ACC112 (cell line): ENCODE results near the gene FCER2.

Experiments
- H2AFZ ChIP-seq: fragments of 200-600 bp; sonication (generic); one replicate; pipeline ENCODE4 v1.6.0; 2017; ENCODE audit warnings: antibody characterized with exemption, low read length; ENCODE audit not compliant: unreplicated experiment
- H3K27ac ChIP-seq: fragments of 200-600 bp; sonication (generic); 2 replicates; pipeline ENCODE4 v1.5.1; 2014; ENCODE audit warnings: low read depth, mild to moderate bottlenecking, antibody characterized with exemption, low read length, moderate library complexity
- H3K27me3 ChIP-seq: fragments of 200-600 bp; sonication (generic); 2 replicates; pipeline ENCODE4 v1.6.1; 2014; ENCODE audit warnings: mild to moderate bottlenecking, antibody characterized with exemption, low read length, moderate library complexity, mixed read lengths; ENCODE audit not compliant: insufficient read depth
- H3K36me3 ChIP-seq: fragments of 200-600 bp; sonication (generic); 2 replicates; pipeline ENCODE4 v1.6.1; 2016; ENCODE audit warnings: mild to moderate bottlenecking, antibody characterized with exemption, low read length, moderate library complexity, mixed read lengths; ENCODE audit not compliant: insufficient read depth
- H3K4me1 ChIP-seq: fragments of 200-600 bp; sonication (generic); one replicate; pipeline ENCODE4 v1.6.1; 2016; ENCODE audit warnings: low read length, mixed read lengths; ENCODE audit not compliant: insufficient read depth, unreplicated experiment, control insufficient read depth
- H3K4me3 ChIP-seq: fragments of 200-600 bp; sonication (generic); 2 replicates; pipeline ENCODE4 v1.5.1; 2014; ENCODE audit warnings: mild to moderate bottlenecking, low read depth, low read length
- H3K79me2 ChIP-seq: fragments of 200-600 bp; sonication (generic); one replicate; pipeline ENCODE4 v1.6.0; 2016; ENCODE audit warnings: low read length; ENCODE audit not compliant: control insufficient read depth, unreplicated experiment, insufficient read depth

FCER2 gene

DNA sequence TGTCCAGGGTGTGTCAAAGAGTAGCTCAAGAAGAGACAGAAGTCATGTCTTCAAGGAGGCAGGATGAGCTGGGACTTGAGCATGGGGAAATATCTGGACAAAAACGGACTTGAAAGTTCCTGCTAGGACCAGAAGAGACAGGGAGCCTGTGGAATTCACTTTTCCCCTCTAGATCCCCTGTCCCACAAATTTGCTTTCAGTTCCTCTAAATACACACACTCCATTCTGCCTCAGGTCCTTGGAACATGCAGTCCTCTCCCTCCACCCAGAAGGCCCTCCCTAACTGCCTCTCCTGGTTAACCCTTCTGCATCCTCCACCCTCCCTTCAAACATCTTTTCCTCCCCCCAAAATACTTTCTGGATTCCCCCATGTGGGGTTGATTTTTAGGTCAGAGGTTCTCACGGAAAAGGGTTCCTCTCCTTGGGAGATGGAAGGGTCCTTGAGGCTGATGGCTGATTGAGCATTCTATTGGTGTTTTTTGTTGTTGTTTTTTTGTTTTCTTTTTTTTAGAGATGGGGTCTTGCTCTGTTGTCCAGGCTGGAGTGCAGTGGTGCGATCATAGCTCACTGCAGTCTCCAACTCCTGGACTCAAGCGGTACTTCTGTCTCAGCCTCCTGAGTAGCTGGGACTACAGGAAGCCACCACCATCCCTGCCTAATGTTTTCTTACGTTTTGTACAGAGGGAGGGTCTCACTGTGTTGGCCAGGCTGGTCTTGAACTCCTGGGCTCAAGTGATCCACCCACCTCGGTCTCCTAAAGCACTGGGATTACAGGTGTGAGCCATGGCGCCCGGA lies 40.0 kb downstream of the FCER2 start:
- H3K27ac ChIP-seq = no peak overlapping the region
- no peak overlapping the region for H3K4me3 ChIP-seq
- no peaks in the 10 kb centered on the region for H3K4me1 ChIP-seq
- H3K36me3 ChIP-seq = no peaks in the 10 kb centered on the region
- H3K27me3 ChIP-seq = peaks cover 11% of the 10 kb centered on the region; the same call in 1 of the 2 replicates
- no peaks in the 10 kb centered on the region for H3K79me2 ChIP-seq
- H2AFZ ChIP-seq = no peak overlapping the region

DNA sequence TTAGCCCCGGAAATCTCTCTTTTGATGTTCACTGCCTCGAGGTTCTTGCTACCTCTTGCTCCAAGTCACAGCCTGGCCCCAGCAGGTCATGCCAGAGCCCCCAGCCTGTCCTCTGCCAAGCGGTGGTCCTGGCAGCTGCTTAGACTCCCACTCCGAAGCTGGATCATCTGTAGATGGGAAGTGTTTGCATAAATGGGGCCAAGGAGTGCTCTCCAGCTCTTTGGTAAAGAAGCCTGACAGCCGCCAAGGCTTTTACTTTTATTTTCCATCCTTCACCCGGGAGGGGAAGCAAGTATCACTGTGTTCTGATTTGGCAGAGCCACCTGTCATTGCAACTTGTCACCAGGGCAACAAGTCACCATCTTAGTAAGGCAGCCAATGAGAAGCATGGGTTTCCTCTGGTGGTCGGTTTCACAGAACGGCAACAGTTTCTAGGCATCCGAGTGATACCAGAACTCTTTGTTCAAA lies 43.7 kb downstream of the FCER2 start:
- Histone ChIP-seq H3K36me3 (no peaks in the 10 kb centered on the region), H3K79me2 (no peaks in the 10 kb centered on the region), H3K27ac (no peak overlapping the region), H3K27me3 (peaks cover 11% of the 10 kb centered on the region; the same call in 1 of the 2 replicates), H2AFZ (no peak overlapping the region), H3K4me1 (no peaks in the 10 kb centered on the region), H3K4me3 (no peak overlapping the region)

DNA sequence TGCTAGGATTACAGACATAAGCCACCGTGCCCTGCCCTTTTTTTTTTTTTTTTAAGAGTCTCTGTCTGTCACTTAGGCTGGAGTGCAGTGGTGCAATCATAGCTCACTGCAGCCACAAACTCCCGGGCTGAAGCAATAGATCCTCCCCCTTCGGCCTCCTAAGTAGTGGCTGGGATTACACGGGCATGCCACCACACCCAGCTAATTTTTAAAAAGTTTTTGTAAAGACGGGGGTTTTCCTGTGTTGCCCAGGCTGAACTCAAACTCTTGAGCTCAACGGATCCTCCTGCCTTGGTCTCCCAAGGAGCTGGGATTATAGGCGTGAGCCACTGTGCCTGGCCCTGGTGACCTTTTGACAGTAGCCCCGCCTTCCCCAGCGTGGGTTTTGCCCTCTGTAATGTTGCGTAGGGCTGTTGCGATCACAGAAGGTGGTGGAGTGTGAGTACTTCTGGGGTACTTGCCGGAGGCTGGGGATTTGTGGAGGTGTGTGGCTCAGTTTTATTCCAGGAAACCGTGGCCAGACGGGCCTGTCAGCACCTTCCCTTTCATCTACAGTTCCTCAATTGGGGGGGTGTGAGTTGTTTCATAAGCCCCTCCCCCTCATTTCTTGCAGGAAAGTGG lies 44.7 kb downstream of the FCER2 start:
- Histone ChIP-seq H3K36me3 (no peaks in the 10 kb centered on the region), H2AFZ (no peak overlapping the region), H3K79me2 (no peaks in the 10 kb centered on the region), H3K27me3 (peaks cover 11% of the 10 kb centered on the region; the same call in 1 of the 2 replicates), H3K4me1 (no peaks in the 10 kb centered on the region), H3K27ac (no peak overlapping the region), H3K4me3 (no peak overlapping the region)

DNA sequence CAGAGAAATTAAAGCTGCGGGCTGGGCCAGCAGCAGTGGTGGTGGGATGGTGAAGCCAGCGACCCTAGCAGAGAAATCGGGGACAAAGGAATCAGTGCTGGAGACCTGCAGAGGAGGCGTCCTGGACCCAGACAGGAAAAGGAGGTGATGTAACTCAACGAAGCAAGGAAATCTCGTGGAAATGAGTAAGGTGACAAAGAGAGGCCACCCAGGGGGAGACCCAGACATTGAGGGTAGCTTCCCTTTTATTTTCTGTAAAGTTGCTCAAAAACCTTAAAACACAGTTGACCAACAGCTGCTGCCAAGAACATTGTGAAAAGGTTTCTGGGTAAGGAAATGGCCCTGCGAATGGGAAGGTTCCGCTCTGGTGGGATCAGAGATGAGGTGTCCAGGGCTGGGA lies 46.4 kb downstream of the FCER2 start:
- no peaks in the 10 kb centered on the region for H3K27me3 ChIP-seq
- H2AFZ ChIP-seq = no peak overlapping the region
- H3K4me1 ChIP-seq = no peaks in the 10 kb centered on the region
- H3K4me3 ChIP-seq = no peak overlapping the region
- no peaks in the 10 kb centered on the region for H3K79me2 ChIP-seq
- no peak overlapping the region for H3K27ac ChIP-seq
- no peaks in the 10 kb centered on the region for H3K36me3 ChIP-seq

DNA sequence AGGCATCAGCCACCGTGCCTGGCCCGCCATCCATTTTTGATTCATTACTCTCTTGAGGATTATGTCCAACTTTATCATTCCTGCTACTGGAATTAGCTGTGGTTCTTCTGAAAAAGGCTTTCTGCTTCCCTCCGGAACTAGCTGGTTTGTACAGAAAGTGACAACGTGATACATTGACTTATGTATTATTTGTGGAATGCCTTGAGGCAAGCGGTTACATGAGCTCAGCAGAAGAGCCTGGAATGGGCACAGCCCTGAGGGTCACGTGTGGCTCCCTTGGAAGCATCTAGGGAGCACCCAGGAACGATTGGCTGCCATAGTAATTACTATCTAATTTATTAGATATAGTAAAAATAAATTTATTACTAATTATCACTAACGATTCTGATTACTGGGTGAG lies 47.5 kb downstream of the FCER2 start:
- Histone ChIP-seq H3K4me3 (no peak overlapping the region), H2AFZ (no peak overlapping the region), H3K27me3 (no peaks in the 10 kb centered on the region), H3K79me2 (no peaks in the 10 kb centered on the region), H3K27ac (no peak overlapping the region), H3K4me1 (no peaks in the 10 kb centered on the region), H3K36me3 (no peaks in the 10 kb centered on the region)

DNA sequence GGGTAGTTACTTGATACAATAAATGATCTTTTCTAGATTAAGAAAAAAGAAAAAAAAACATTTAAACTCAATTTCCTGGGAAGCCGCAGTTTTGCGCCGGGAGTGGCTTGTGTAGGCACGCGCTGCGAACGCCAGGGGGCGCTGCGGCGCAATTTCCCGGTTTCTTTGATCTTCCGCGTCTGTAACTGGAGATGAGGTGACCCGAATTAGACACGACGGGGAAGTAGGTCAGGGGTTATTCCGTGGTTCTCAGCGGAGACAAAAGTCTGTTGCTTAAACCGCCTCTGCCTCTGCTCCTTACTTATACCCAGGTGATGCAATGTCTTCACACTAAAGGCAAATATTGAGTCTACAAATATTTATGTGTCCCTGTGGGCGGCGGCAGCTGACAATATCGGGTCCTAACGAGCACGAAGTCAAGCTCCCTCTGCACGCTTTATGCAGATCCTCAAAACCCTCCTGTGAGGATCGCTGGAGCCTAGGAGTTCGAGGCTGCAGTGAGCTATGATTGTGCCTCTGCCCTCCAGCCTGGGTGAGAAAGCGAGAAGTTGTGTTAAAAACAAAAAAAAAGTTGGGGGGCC lies 49.8 kb downstream of the FCER2 start:
- no peak overlapping the region for H2AFZ ChIP-seq
- no peaks in the 10 kb centered on the region for H3K4me1 ChIP-seq
- no peaks in the 10 kb centered on the region for H3K36me3 ChIP-seq
- H3K27me3 ChIP-seq = no peaks in the 10 kb centered on the region
- H3K4me3 ChIP-seq = peak overlapping the region; percentile 60
- H3K79me2 ChIP-seq = no peaks in the 10 kb centered on the region
- no peak overlapping the region for H3K27ac ChIP-seq

DNA sequence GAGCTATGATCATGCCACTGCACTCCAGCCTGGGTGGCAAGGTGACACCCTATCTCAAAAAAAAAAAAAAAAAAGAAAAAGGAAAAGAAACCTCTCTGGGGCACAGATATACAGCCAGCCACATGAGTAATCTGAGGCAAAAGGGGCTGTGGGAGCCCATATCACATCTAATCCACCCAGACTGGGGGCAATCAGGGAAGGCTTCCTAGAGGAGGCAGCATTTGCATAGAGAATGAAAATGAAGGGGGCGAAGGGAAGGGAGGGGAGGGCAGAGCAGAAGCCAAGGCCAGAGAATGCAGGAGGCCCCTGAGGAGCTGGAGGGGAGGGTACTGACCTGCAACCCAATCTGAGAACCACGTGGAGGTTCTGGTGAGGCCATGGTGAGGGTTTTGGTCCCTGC lies 51.8 kb downstream of the FCER2 start:
- H3K79me2 ChIP-seq = no peaks in the 10 kb centered on the region
- no peak overlapping the region for H2AFZ ChIP-seq
- no peaks in the 10 kb centered on the region for H3K27me3 ChIP-seq
- H3K36me3 ChIP-seq = no peaks in the 10 kb centered on the region
- no peak overlapping the region for H3K4me3 ChIP-seq
- H3K4me1 ChIP-seq = no peaks in the 10 kb centered on the region
- H3K27ac ChIP-seq = no peak overlapping the region

DNA sequence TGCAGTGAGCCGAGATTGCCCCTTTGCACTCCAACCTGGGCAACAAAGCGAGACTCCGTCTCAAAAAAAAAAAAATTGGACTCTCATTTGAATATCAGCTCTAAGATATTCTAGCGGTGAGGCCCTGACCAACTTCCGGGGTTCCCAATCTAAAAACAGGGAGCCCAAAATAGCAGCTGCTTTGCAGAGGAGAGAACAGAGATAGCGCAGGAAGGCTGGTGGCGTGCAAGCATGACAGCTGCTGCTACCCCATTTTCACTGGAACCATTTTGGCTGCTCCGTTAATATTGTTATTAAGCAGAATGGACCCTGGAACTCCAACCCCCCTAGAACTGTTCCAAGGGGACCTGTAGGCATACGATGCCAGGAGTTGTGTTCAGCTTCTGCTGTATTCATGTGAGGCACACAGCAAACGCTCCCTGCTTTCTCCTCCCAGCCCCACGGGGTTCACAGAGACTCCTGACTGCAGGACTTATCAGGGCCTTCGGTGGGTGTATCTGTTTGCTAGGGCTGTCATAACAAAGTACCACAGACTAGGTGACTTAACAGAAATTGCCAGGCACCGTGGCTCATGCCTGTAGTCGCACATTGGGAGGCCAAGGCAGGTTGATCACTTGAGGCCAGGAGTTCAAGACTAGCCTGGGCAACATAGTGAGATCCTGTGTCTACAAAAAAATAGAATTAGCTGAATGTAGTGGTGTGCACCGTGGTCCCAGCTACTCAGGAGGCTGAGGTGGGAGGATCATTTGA lies 53.5 kb downstream of the FCER2 start:
- no peak overlapping the region for H2AFZ ChIP-seq
- no peaks in the 10 kb centered on the region for H3K79me2 ChIP-seq
- no peaks in the 10 kb centered on the region for H3K27me3 ChIP-seq
- H3K27ac ChIP-seq = no peak overlapping the region
- H3K4me3 ChIP-seq = no peak overlapping the region
- H3K4me1 ChIP-seq = no peaks in the 10 kb centered on the region
- no peaks in the 10 kb centered on the region for H3K36me3 ChIP-seq

DNA sequence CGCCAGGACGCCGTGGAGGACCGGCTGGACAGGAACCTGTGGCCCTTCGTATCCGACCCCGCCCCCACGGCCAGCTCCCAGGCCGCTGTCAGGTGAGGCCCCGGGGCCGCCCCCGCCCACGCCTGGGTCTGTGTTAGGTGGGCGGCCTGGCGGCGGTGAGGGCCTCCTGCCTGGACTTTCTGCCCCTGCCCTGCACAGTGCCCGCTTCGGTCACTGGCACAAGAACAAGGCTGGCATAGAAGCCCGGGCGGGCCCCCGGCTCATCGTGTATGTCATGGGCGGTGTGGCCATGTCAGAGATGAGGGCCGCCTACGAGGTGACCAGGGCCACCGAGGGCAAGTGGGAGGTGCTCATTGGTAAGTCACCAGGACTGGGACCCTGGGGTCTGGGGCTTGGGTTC lies 54.8 kb downstream of the FCER2 start:
- Histone ChIP-seq H3K36me3 (no peaks in the 10 kb centered on the region), H3K79me2 (no peaks in the 10 kb centered on the region), H3K27me3 (no peaks in the 10 kb centered on the region), H3K27ac (no peak overlapping the region), H2AFZ (no peak overlapping the region), H3K4me3 (no peak overlapping the region), H3K4me1 (no peaks in the 10 kb centered on the region)

DNA sequence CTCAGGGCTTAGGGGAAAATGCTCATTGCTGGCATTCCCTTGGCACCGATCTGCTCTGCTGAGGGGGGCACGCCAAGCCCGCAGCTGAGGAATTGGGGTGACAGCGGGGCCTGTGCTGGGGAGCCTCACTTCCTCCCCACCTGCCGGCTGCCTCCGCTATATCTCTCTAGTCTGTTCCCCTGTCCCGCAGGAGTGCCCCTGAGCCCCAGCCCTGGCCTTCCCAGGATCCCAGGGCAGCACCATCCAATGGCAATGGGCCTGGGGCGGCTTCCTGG lies 55.6 kb downstream of the FCER2 start:
- Histone ChIP-seq H3K36me3 (no peaks in the 10 kb centered on the region), H3K27me3 (no peaks in the 10 kb centered on the region), H3K4me3 (no peak overlapping the region)

More for the DNA sequence above, 55.6 kb downstream of the FCER2 start:
- no peak overlapping the region for H3K27ac ChIP-seq
- no peaks in the 10 kb centered on the region for H3K79me2 ChIP-seq
- H2AFZ ChIP-seq = no peak overlapping the region
- no peaks in the 10 kb centered on the region for H3K4me1 ChIP-seq
